NCI-H2029 (cell line): Measurements from ENCODE around the gene MCM3.
A peak's percentile ranks its signal among the peaks of the same experiment; 100 is the strongest.

ENCODE experiments used
- DNase-seq: peaks from one replicate; lab custom pipeline; 2025; lab: John Stamatoyannopoulos, UW

MCM3 gene

GRCh38 chr6:52284460-52285176 lies at the start of gene MCM3:
Gene MCM3 (minus strand): TSS chr6:52284742. CDS start chr6:52284674, 68 bp downstream.
- peak; percentile 99 for DNase-seq

- no peak for DNase-seq
Observed at GRCh38 chr6:52333840-52334200, 49.3 kb upstream of the MCM3 start.

- DNase-seq: no peak
Observed at GRCh38 chr6:52331793-52332457, 47.4 kb upstream of the MCM3 start.

- no peak for DNase-seq
Observed at GRCh38 chr6:52330470-52330869, 45.9 kb upstream of the MCM3 start.

GRCh38 chr6:52328729-52329128 lies 44.2 kb upstream of the MCM3 start:
- peak; percentile 17 for DNase-seq

- no peak for DNase-seq
Observed at GRCh38 chr6:52328303-52328662, 43.7 kb upstream of the MCM3 start.

- DNase-seq: no peak
Observed at GRCh38 chr6:52326540-52327364, 42.2 kb upstream of the MCM3 start.

- no peak for DNase-seq
Observed at GRCh38 chr6:52325695-52326471, 41.3 kb upstream of the MCM3 start.

- no peak for DNase-seq
Observed at GRCh38 chr6:52324189-52324588, 39.6 kb upstream of the MCM3 start.

GRCh38 chr6:52317841-52318581 lies 33.5 kb upstream of the MCM3 start:
- no peak for DNase-seq

GRCh38 chr6:52317211-52317610 lies 32.7 kb upstream of the MCM3 start:
- no peak for DNase-seq

- DNase-seq: no peak
Observed at GRCh38 chr6:52314752-52315151, 30.2 kb upstream of the MCM3 start.

GRCh38 chr6:52312461-52312860 lies 27.9 kb upstream of the MCM3 start:
- DNase-seq: no peak

- DNase-seq: no peak
Observed at GRCh38 chr6:52310932-52311331, 26.4 kb upstream of the MCM3 start.

GRCh38 chr6:52307900-52308372 lies 23.4 kb upstream of the MCM3 start:
- no peak for DNase-seq

GRCh38 chr6:52306972-52307870 lies 22.7 kb upstream of the MCM3 start:
- no peak for DNase-seq

- no peak for DNase-seq
Observed at GRCh38 chr6:52305948-52306767, 21.6 kb upstream of the MCM3 start.

GRCh38 chr6:52305411-52305810 lies 20.9 kb upstream of the MCM3 start:
- no peak for DNase-seq

GRCh38 chr6:52304983-52305390 lies 20.4 kb upstream of the MCM3 start:
- DNase-seq: no peak
